Left lung (tissue), 10 donors: ENCODE measurements around the gene IMMP2L. TPM values are rescaled to one million over a fixed set of nuclear protein-coding genes. Genes with fewer than 3 reads are reported as not detected.

Experiments
- ATAC-seq: fragments of 200-7000 bp; cut with Tn5 transposase; one replicate; pipeline ENCODE4 v1.9.1; 2020; ENCODE audit warnings: moderate library complexity
- DNase-seq, 4 donors: peaks; one replicate each; pipeline ENCODE4 v3.0.0-alpha.2; 2013 to 2020
- H3K27ac ChIP-seq, 2 donors: fragments of 200-600 bp; sonication (generic) in 1 of 2; one replicate each; pipeline versions ENCODE4 v1.5.0 to v1.8.0; 2020 to 2021
- H3K27me3 ChIP-seq, 2 donors: fragments of 200-600 bp; sonication (generic) in 1 of 2; one replicate each; pipeline versions ENCODE4 v1.5.0 to v1.8.0; 2020 to 2021
- H3K36me3 ChIP-seq, 2 donors: fragments of 200-600 bp; sonication (generic) in 1 of 2; one replicate each; pipeline versions ENCODE4 v1.5.0 to v1.8.0; 2020 to 2021
- H3K4me1 ChIP-seq, 2 donors: fragments of 200-600 bp; one replicate each; pipeline ENCODE4 v1.8.0; 2021
- H3K4me3 ChIP-seq, 2 donors: fragments of 200-600 bp; sonication (generic) in 1 of 2; one replicate each; pipeline versions ENCODE4 v1.5.0 to v1.8.0; 2020 to 2021; ENCODE audit warnings: mild to moderate bottlenecking in 1 of 2
- H3K9me3 ChIP-seq, 2 donors: fragments of 200-600 bp; sonication (generic) in 1 of 2; one replicate each; pipeline versions ENCODE4 v1.5.0 to v1.8.0; 2020 to 2021
- intact Hi-C, 2 donors: fragments of 100-400 bp; cut with DNase I; formaldehyde crosslinking; loops; one replicate each; pipeline versions ENCODE4 v1.11.2 to v1.14.2; 2022
- polyA plus RNA-seq, 6 donors: library from polyadenylated mRNA; unstranded; fragments of 120-200 nt; gene quantifications; one replicate each; pipeline ENCODE4 v1.2.1, GENCODE V29; 2013; ENCODE audit not compliant: insufficient read length in 6 of 6
- total RNA-seq, 2 donors: library from RNA; stranded (reverse); fragmentation: NEBNext Ultra II Directional; extraction: Animal tissue kit (Norgen Biotek cat#: 25700); gene quantifications; one replicate each; pipeline ENCODE4 v1.2.1, GENCODE V29; 2021
- TF ChIP-seq, protein P1 (sequence below), 2 donors: fragments of 200-600 bp; sonication (generic) in 1 of 2; IDR thresholded peaks; one replicate each; pipeline versions ENCODE4 v1.5.0 to v1.8.0; 2021; ENCODE audit warnings: antibody characterized with exemption in 2 of 2
- donor health status: DM: no; HTN: yes; CAD: no.
- donor health status: DM: no; HTN: no; CAD: no.

IMMP2L gene
- total and polyA plus RNA-seq, 8 donors: 10.3 to 30.1 (median 25.7) TPM

DNA sequence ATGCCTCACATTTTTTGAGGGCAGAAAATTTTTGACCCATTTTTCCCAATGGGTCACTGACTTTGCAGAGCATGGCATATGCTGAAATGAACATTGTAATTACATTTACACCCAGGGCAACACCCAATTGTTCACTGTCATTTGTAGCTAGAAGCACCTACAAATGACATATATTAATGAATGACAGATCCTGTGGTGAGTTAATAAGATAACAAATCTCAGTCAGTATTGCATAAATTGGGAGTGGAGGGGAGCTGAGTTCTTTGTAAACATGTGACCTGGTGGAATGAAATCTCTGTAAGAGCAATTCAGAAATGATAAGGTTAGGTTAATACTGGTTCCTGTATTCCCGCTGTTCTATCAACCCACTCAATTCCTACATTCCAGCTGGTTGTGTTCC lies 726.4 kb downstream of the IMMP2L start:
- no peak for DNase-seq
- ATAC-seq: no peak
- intact Hi-C loops: no loop called here
- TF ChIP-seq, protein P1, sequence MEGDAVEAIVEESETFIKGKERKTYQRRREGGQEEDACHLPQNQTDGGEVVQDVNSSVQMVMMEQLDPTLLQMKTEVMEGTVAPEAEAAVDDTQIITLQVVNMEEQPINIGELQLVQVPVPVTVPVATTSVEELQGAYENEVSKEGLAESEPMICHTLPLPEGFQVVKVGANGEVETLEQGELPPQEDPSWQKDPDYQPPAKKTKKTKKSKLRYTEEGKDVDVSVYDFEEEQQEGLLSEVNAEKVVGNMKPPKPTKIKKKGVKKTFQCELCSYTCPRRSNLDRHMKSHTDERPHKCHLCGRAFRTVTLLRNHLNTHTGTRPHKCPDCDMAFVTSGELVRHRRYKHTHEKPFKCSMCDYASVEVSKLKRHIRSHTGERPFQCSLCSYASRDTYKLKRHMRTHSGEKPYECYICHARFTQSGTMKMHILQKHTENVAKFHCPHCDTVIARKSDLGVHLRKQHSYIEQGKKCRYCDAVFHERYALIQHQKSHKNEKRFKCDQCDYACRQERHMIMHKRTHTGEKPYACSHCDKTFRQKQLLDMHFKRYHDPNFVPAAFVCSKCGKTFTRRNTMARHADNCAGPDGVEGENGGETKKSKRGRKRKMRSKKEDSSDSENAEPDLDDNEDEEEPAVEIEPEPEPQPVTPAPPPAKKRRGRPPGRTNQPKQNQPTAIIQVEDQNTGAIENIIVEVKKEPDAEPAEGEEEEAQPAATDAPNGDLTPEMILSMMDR (IDR thresholded peaks at IDR 0.05): no peak
- Histone ChIP-seq H3K9me3 (no peaks in the 10 kb centered on the region), H3K27me3 (no peaks in the 10 kb centered on the region), H3K27ac (no peak overlapping the region), H3K4me3 (no peak overlapping the region), H3K4me1 (no peaks in the 10 kb centered on the region), H3K36me3 (no peaks in the 10 kb centered on the region)

DNA sequence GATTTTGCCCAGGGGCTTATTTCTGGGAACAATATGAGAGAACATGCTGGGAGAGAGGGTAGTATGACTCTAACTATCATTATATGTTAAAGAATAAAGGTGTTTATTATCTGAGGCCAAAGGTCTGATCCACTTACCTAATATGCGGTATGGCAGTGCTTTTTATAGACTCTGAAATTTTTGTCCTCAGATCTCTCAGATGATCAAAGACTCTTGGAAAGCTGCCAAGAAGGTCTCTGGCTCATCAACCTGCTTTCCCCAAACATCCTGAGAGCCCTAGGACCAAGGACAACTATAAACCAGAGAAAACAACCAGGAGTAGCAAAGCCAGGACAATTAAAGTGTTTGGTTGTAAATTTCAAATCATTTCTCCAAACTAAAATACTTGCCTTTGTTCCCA lies 727.1 kb downstream of the IMMP2L start:
- TF ChIP-seq, protein P1 (IDR thresholded peaks at IDR 0.05): no peak
- intact Hi-C loops: no loop called here
- Histone ChIP-seq H3K27me3 (no peaks in the 10 kb centered on the region), H3K9me3 (no peaks in the 10 kb centered on the region), H3K27ac (no peak overlapping the region), H3K36me3 (no peaks in the 10 kb centered on the region), H3K4me1 (no peaks in the 10 kb centered on the region), H3K4me3 (no peak overlapping the region)
- ATAC-seq: no peak
- DNase-seq: no peak

DNA sequence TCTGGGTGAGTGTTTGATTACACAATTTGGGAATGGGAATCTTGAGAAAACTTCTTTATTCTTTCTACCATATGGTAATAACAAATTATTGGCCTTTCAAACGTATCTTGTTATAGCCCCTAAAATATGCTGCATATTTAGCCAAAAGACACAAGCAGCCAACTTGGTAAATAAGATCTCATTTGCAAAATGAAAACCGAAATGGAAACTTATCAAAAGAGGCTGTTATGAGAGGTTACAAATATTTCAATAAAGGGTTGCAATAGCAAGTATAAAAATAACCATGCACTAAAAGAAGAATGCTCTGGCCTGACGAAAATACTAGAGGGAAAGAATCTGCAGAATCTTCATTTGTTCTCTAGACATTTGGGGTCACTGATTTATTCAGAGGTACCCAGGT lies 730.9 kb downstream of the IMMP2L start:
- no peaks in the 10 kb centered on the region for H3K9me3 ChIP-seq
- no peaks in the 10 kb centered on the region for H3K27me3 ChIP-seq
- TF ChIP-seq, protein P1 (IDR thresholded peaks at IDR 0.05): no peak
- ATAC-seq (no peak), DNase-seq (no peak)
- H3K27ac ChIP-seq: no peak overlapping the region
- no peak overlapping the region for H3K4me3 ChIP-seq
- intact Hi-C loops: no loop called here
- H3K36me3 ChIP-seq: no peaks in the 10 kb centered on the region
- no peaks in the 10 kb centered on the region for H3K4me1 ChIP-seq

DNA sequence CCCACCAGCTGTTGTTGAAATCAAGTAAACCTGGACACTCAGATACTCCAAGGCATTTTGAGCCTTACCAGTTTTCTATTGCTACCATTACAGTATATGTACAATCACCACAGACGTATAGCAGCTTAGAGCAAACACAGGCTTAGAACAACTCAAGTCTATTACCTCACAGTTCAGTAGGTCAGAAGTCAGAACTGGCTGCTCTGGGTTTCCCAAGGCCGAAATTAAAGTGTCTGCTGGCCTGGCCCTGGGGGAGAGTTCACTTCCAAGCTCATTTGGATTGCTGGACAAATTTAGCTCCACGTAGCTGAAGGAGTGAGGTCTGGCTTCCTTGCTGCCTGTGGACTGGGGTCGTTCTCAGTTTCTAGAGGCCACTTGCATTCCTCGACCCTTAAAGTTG lies 731.5 kb downstream of the IMMP2L start:
- TF ChIP-seq, protein P1 (IDR thresholded peaks at IDR 0.05): no peak
- Histone ChIP-seq H3K4me3 (no peak overlapping the region), H3K36me3 (no peaks in the 10 kb centered on the region), H3K9me3 (no peaks in the 10 kb centered on the region), H3K27ac (no peak overlapping the region), H3K4me1 (no peaks in the 10 kb centered on the region), H3K27me3 (no peaks in the 10 kb centered on the region)
- no peak for ATAC-seq
- DNase-seq: no peak
- intact Hi-C loops: no loop called here

DNA sequence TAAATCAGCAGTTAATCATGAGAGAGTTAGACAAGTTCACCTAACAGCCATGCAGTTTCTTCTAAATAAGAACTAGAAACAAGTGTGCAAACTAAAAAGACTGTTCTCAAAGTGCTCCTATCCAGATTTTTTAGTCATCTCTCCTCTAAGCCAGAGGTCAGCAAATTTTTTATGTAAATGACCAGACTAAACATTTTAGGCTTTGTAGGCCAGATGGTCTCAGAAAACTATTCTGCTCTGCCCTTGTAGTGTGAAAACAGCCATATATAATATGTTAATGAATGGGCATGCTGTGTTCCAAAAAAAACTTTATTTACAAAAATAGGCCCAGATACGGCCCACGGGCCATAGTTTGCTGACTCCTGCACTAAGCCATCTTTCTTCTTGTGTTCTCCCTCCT lies 734.4 kb downstream of the IMMP2L start:
- no peak overlapping the region for H3K4me3 ChIP-seq
- TF ChIP-seq, protein P1 (IDR thresholded peaks at IDR 0.05): no peak
- no peak for DNase-seq
- no peaks in the 10 kb centered on the region for H3K27me3 ChIP-seq
- intact Hi-C loops: no loop called here
- no peaks in the 10 kb centered on the region for H3K4me1 ChIP-seq
- H3K36me3 ChIP-seq: no peaks in the 10 kb centered on the region
- no peak overlapping the region for H3K27ac ChIP-seq
- no peaks in the 10 kb centered on the region for H3K9me3 ChIP-seq
- no peak for ATAC-seq
